Ammon's horn (tissue), 1 donor: ENCODE results near the gene RUFY3.
"Not testable (repeated sequence)": the region's sequence is repeated elsewhere in the genome, so short reads cannot be mapped to it uniquely, and the experiment has no call there.

ENCODE experiments used
- DNase-seq: peaks from one replicate; pipeline ENCODE4 v3.0.0-alpha.2; 2016; ENCODE audit warnings: low spot score

Gene RUFY3

GRCh38 chr4:70737409-70737808 lies 15.6 kb downstream of the RUFY3 start:
- DNase-seq = no peak

GRCh38 chr4:70739496-70740337 lies 18.0 kb downstream of the RUFY3 start:
- DNase-seq = no peak

DNA sequence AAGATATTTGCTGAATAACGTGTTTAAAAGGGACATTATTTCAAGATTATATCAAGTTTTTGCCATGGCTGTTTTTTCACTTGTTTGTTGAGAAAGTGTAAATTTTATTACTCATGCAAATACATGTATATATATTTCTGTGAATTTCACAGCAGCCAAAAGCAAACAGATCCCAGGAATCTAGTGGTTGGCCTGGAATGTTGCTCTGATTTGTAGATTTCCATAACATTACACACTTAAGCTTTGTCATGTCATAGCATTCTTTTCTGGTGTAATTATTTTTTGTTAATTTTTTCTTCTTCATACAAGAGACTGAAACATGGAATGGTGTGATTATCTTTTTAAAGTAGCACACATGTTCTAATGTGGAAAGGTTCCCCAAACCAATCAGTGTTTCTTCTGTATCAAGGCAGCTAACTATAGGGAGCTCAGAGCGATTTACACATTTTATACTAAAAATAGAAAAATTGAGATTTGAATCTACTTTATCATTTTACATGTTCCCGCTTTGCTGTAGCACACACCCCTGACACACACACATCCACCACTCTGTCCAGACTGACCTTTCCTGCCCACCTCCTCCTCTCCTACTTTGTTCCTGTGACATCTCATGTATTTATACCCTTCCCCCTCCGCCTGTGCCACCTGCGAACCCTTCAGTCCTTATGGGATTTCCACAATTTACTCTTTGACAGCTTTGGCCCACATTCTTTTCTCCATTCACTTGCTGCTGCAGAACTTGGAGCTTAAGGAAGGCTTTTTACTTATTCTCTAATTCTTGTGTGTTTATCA lies 20.3 kb downstream of the RUFY3 start:
- no peak for DNase-seq

GRCh38 chr4:70743731-70744130 lies 22.0 kb downstream of the RUFY3 start:
- no peak for DNase-seq

- DNase-seq = no peak
Observed at GRCh38 chr4:70746179-70746839, 24.5 kb downstream of the RUFY3 start.

- no peak for DNase-seq
Observed at GRCh38 chr4:70747874-70748273, 26.1 kb downstream of the RUFY3 start.

DNA sequence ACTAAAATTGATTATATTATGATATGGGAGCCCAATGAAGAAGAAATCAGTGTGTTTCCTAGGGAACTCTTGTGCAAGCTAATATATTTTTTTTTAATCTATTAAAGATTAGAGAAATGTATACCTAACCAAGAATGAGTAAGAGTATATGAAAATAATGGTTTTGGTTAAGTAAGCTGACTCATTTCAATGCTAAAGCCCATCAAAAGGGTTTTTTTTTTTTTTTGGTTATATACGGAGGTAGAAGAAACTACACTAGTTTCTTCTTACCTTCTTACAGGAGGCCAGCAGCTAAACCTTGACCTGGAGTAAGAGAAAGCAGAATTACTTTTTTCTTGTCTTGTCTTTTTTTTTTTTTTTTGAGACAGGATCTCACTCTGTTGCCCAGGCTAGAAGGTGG lies 27.5 kb downstream of the RUFY3 start:
- DNase-seq = no peak

GRCh38 chr4:70752236-70752635 lies 30.5 kb downstream of the RUFY3 start:
- DNase-seq = peak; percentile 11

DNA sequence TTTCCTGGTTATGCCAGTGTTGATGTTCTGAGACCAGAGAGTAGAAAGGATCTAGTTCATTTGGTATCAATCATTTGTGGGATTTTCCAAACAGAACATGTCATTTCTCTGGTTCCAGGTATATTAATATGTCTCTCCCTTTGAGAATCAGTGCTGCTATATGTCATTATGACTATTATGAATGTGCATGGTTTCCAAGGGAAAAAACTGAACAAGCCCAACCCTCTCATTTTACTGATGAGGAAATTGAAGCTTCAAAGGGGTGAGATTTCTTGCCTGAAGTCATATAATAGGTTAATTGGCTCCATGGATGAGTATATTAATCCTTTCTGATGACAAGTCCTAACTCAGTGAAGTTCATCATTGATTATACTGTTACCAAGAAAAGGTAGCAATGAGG lies 31.9 kb downstream of the RUFY3 start:
- DNase-seq = no peak

DNA sequence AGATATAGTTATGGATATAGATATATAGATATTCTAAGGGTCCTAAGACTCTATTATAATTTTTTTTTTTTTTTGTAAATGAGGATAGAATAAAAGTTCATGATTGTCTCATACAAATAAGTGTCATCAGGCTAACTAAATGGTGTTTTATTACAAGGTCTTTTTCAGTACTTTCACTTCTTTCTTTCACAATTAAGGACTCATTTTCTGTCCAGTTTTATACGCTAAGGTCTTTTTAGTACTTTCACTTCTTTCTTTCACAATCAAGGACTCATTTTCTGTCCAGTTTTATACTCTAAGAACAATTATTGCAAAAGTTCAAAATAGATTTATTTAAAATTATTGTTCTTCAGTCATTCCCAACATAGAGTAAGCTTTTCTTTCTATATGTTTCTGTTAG lies 32.7 kb downstream of the RUFY3 start:
- no peak for DNase-seq

DNA sequence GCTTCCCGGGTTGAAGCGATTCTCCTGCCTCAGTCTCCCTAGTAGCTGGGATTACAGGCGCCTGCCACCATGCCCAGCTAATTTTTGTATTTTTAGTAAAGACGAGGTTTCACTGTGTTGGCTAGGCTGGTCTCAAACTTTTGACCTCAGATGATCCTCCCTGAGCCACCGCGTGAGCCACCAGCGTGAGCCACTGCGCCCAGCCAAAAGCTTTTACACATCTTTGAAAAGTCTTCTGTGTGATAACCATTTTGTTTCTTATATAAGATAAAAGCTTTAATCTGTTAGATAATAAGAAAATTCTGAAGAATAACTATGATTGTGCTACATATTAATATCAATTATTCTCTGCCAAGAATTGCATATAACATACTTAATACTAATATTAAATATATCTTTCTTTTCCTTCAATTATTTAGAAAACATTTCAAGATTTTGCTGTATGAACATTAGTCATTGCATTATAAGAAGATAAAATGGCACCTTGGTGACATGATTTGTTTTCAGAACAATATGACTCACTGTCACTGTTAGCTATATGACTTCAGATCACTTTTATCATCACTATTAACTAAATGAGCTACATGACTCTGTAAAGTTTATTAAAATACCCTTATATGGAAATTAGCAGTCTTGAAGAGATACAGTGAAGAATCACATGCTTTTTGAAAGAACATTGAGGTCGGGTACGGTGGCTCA lies 33.4 kb downstream of the RUFY3 start:
- no peak for DNase-seq

- DNase-seq = no peak
Observed at GRCh38 chr4:70759126-70759525, 37.4 kb downstream of the RUFY3 start.

GRCh38 chr4:70759627-70760026 lies 37.9 kb downstream of the RUFY3 start:
- DNase-seq = no peak

GRCh38 chr4:70760662-70761061 lies 38.9 kb downstream of the RUFY3 start:
- no peak for DNase-seq

DNA sequence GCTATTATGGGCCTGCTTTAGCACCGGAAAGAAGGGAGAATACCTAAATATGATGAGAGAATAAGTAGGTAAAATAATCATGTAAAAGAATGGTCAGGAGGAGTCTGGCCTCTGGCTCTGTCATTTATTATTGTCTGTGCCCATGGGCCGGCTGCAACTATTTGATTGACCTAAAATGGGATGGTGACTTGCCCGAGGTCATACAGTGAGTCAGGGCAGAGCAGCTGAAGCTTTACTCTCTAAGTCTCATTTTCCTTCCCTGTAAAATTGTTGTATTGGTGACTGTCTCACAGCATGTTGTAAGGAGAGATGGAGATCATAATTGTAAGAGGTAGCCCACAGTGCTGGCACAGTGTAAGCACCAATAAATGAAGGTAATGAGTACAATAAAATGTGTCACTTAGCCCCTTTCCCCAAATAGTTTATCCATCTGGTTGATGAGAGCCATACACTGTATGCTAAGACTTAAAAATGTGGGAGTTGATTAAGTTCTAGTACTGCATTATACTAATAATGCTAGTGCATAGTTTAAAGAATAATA lies 39.6 kb downstream of the RUFY3 start:
- DNase-seq = no peak

GRCh38 chr4:70765368-70765767 lies 43.6 kb downstream of the RUFY3 start:
- DNase-seq = no peak

DNA sequence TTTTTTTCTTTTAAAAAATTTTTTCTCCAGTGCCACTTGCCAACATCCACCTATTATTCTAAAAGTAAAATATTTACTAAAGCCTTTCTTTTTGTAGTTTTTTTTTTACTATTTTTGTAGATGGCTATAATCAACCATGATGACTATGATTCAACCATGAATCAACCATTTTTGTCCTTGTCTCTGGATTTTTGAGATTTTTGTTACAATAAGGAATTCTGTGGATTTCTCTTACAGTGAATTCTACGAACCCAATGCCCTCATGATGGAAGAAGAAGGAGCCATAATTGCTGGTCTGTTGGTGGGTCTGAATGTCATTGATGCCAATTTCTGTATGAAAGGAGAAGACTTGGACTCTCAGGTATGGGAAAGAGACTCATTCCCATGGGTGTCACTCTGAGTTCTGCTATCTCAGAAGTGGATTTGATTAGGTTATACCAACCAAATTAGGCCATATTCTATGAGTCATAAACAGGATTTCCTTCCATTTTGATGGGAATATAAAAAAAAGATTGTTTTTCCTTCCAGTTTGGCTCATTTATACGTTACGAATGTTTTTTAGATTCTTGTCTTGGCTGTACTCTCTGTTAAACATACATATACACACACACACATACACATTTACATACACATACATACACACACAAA lies 46.7 kb downstream of the RUFY3 start:
- no peak for DNase-seq

DNA sequence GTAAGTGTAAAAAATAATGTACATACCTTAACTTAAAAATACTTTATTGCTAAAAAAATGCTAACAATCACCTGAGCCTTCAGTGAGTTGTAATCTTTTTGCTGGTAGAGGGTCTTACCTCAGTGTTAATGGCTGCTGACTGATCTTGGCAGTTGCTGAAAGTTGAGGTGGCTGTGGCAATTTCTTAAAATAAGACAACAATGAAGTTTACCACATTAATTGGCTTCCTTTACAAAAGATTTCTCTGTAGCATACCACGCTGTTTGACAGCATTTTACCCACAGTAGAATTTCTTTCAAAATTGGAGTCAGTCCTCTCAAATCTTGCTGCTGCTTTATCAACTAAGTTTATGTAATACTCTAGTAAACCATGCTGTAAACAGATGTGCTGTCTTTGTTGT lies 47.6 kb downstream of the RUFY3 start:
- DNase-seq = not testable (repeated sequence)

- no peak for DNase-seq
Observed at GRCh38 chr4:70772929-70773555, 51.3 kb downstream of the RUFY3 start.

DNA sequence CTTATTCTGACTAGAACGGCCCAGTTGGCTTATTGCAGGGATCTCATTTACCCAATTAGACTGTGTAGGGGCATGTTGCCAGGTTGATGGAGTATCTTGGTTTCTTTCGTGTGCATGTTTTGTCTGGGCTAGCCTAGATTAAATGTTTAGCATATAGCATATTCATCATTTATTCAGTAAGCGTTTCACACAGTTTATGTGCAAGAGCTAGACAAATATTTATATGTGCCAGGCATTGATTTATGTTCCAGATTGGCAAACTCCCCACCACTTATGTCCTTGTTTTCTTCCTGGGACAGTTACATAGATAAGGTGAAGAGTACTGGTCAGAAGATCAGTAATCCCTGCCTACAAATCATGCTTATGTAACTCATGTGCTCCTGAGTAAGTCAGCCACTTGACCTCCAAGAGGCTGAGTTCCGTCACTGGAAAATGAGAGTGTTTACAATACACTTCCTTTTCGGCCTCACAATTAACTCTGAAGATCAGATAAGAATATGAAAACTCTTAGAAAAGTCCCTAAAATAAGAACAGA lies 57.2 kb downstream of the RUFY3 start:
- no peak for DNase-seq

DNA sequence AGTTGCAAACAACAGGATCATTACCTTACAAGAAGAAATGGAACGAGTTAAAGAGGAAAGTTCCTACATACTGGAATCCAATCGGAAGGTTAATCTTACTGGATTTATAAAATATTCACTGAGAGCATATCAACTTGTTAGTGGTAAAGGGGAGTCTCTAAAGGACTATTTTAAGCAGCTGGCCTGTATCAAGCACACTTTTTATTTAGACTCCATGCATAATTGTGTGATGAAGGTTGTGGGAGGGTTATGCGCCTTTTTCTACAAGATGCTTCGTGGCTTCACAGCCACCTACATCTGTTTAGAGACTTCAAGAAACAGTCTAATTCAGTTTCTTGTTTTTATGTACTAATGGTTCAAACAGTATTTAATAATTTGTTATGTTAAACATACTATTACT lies 61.3 kb downstream of the RUFY3 start:
- DNase-seq = no peak
